ENCODE data around the gene CHORDC1.

DNA sequence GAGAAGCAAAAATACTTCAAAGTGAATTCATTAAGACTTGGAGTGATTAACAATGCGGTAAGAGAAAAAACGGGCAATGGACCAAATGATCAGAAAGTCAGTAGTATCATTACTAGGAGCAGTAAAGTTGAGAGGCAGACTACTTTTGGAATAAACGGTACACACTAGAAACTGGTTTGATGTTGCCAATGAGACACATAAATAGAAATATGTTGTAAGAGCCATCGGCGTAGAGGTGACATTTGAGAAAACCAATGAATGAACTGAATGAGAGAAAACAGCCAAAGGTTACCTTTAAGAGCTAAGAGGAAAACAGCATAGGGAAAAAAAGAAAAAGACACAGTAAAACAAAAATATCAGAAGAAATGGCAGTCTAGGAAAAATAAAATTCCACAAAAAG is 6.2 kb downstream of the CHORDC1 start:
- TF ChIP-seq POLR2A (IDR thresholded peaks at IDR 0.05): no peak
- TF ChIP-seq, protein P1, sequence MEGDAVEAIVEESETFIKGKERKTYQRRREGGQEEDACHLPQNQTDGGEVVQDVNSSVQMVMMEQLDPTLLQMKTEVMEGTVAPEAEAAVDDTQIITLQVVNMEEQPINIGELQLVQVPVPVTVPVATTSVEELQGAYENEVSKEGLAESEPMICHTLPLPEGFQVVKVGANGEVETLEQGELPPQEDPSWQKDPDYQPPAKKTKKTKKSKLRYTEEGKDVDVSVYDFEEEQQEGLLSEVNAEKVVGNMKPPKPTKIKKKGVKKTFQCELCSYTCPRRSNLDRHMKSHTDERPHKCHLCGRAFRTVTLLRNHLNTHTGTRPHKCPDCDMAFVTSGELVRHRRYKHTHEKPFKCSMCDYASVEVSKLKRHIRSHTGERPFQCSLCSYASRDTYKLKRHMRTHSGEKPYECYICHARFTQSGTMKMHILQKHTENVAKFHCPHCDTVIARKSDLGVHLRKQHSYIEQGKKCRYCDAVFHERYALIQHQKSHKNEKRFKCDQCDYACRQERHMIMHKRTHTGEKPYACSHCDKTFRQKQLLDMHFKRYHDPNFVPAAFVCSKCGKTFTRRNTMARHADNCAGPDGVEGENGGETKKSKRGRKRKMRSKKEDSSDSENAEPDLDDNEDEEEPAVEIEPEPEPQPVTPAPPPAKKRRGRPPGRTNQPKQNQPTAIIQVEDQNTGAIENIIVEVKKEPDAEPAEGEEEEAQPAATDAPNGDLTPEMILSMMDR (IDR thresholded peaks at IDR 0.05): no peak

All from Peyer's patch (tissue), 4 donors.